Epidermal melanocyte (primary cell): ENCODE results near the gene DACT3.

ENCODE experiments used
- DNase-seq: peaks from one replicate; pipeline ENCODE4 v3.0.0; 2011; ENCODE audit warnings: low spot score; ENCODE audit not compliant: insufficient read length

DACT3 gene

GRCh38 chr19:46611776-46612175 lies 49.2 kb downstream of the DACT3 start:
- DNase-seq, result no peak

DNA sequence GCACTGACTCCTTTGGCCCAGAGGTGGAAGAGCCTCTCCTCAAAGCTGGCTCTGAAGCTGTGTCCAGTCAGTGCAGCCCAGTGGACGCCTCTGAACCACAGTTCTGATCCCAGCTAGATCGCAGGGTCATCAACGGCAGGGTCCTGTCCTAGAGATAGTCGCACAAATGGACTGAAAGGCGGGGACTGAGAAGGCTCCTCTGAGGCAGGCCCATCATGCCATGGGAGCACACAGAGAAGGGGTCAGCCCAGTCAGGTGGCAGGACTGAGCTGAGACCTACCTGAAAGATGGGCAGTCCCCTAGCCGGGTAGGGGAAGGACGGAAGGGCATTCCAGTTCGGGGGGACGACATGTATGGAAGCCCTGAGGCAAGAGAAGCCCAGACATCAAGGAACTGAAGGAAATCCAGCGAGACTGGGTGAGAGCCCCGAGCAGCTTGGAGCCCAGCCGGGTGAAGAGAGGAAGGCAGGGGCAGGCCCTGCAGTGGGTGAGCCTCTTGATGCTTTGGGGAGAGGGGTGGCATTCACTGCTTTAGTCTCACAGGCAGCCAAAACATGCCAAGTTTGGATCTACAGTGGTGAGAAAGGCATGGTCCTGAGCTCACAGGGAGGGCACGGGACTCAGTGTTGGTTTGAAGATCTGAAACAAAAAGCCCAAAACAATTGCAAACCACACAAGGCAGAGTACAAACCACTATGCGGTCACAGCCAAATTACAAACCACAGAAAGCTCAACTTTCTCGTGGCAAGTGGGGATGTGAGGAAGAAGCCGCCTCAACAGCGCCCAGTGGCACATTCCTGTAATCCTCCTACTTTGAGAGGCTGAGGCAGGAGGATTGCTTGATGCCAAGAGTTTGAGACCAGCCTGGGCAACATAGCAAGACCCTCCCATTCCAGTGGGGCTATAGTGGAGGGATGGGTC lies 49.9 kb downstream of the DACT3 start:
- peak; percentile 50 for DNase-seq

GRCh38 chr19:46610413-46610775 lies 50.6 kb downstream of the DACT3 start:
- DNase-seq, result no peak

DNA sequence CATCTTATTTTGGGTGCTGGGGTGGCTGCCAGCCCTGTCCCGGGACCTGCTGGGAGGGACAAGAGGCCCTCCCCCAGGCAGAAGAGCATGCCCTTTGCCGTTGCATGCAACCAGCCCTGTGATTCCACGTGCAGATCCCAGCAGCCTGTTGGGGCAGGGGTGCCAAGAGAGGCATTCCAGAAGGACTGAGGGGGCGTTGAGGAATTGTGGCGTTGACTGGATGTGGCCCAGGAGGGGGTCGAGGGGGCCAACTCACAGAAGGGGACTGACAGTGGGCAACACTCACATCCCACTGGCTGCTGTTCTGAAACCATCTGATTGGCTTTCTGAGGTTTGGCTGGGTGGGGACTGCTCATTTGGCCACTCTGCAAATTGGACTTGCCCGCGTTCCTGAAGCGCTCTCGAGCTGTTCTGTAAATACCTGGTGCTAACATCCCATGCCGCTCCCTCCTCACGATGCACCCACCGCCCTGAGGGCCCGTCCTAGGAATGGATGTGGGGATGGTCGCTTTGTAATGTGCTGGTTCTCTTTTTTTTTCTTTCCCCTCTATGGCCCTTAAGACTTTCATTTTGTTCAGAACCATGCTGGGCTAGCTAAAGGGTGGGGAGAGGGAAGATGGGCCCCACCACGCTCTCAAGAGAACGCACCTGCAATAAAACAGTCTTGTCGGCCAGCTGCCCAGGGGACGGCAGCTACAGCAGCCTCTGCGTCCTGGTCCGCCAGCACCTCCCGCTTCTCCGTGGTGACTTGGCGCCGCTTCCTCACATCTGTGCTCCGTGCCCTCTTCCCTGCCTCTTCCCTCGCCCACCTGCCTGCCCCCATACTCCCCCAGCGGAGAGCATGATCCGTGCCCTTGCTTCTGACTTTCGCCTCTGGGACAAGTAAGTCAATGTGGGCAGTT lies 51.2 kb downstream of the DACT3 start:
- no peak for DNase-seq

DNA sequence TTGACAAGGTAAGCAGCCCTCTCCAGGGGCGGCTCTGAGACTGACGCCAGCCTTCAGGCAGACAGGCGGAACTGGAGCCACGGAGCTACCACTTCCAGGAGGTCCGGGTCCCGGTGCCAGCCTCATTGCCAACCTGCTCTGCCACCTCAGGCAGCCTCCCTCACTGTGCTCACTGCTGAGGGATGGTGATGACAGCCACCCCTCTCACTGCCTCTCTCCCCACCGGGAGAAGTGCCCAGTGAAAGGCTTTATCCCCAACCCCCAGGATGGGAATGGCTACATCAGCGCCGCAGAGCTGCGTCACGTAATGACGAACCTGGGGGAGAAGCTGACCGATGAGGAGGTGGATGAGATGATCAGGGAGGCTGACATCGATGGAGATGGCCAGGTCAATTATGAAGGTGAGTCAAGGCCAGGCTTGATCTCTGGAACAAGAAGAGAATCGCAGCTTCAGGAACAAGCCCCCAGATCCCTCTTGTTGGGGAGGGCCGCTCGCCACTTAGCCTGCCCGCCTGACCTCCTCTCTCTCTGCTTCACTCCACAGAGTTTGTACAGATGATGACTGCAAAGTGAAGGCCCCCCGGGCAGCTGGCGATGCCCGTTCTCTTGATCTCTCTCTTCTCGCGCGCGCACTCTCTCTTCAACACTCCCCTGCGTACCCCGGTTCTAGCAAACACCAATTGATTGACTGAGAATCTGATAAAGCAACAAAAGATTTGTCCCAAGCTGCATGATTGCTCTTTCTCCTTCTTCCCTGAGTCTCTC lies 52.2 kb downstream of the DACT3 start:
- DNase-seq, result no peak

DNA sequence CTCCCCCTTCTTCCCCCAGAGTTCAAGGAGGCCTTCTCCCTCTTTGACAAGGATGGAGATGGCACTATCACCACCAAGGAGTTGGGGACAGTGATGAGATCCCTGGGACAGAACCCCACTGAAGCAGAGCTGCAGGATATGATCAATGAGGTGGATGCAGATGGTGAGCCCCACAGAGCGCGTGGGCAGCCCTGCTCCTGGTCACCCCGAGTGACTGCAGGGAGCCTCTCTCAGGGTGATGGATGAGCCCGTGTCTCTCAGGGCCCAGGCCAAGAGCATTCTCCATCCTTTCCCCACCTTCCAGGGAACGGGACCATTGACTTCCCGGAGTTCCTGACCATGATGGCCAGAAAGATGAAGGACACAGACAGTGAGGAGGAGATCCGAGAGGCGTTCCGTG lies 52.8 kb downstream of the DACT3 start:
- DNase-seq, result no peak

- no peak for DNase-seq
Observed at GRCh38 chr19:46607448-46607841, 53.5 kb downstream of the DACT3 start.

DNA sequence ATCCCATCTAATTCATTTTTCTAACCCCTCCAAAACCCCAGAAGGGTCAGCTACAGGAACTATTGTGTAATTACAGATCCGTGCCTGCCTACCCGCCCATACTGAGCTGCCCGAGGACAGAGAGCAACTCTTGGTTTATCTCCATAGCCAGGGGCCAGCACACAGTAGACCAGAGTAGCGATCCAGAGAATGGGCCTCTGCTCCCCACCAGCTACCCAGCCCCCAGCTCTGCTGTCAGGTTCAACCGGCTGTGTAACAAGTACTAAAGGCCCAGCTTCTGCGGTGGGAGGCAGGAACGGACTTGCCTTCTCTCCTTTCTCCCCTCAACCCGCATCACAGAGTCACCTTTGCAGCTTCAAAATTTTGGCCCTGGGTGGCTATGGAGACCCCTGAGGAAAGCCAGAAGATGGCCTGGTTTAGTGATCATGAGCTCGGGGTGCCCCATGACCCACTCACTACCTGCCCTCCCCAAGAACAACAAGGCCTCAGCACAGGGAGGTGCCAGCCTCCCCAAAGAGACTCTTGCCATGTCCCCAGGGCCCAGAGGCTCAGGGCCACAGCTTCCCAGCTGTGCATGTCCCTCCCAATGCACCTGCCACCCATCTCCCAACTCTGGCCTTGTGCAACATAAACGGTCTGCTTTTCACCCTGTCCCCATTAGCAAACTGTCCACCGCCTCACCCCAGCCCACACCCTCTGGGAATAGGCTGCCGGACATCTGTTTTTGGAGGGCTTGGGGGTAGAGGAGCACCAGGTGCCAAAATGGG lies 54.1 kb downstream of the DACT3 start:
- DNase-seq, result no peak

DNA sequence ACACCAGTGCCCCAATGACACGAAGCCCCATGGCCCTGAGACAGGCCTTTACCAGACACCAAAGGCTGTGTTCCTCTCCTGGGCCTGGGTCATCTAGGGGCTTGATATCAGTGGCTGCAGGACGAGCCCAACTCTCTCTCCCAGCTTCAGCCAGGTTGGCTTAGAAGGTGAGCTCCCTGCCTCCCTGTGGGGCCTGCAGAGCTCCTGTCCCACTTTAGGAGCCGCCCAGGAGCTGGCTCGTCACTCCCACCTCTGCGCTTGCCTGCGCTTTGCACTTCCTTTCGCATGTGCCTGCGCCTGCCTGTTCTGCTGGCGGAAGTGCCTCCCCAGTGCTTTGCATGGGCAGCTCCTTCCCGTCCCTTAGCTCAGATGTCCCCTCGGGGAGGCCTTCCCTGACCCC lies 55.0 kb downstream of the DACT3 start:
- DNase-seq, result no peak

DNA sequence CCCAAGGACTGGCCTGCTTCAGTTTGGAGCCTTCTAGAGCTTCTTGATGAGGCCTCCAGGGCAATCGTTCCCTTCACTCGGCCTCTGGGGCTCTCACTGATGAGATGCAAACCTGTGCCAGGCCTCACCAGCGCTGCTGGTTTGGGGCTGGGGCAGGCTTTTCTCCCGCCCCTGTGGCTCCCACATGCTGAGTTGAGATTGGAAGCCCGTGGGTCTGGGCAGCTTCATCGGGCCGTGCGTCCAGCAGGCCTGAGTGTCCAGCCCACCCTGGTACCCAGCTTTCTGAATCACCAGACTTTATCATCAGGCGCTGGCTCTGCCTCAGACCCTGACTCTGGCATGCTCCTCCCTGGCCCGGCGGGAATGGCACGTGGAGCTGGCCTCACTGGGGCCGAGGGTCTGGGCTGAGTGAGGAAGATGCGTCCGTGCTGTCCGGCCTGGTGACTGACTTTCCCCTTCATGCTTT lies 55.6 kb downstream of the DACT3 start:
- no peak for DNase-seq

DNA sequence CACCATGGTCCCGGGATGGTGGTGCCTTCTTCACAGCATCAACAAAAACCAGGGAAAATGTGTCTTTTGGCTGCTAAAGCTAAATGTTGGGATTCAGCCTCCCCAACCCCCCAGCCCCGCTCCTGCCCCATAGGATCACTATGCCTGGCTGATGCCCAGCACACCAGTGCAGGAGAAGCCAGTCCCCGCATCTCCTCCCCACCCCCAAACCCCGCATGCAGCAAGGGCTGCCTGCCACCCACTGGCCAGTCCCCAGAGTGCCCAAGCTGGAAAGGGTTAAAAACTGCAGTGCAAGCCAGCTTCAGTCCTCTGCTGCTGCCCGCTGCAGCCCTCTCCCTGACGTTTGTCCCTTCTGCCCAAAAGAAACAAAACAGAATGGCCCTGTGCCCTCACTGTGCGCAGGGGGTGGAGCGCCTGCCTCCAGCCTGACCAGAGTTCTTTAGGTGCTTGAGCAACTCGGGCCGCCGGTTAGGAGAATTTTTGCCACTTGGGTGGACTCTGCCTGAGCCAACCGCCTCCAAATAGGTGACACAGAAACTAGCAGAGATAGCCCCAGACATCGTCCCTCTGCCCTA lies 56.1 kb downstream of the DACT3 start:
- DNase-seq, result no peak

- no peak for DNase-seq
Observed at GRCh38 chr19:46603752-46604231, 57.2 kb downstream of the DACT3 start.

DNA sequence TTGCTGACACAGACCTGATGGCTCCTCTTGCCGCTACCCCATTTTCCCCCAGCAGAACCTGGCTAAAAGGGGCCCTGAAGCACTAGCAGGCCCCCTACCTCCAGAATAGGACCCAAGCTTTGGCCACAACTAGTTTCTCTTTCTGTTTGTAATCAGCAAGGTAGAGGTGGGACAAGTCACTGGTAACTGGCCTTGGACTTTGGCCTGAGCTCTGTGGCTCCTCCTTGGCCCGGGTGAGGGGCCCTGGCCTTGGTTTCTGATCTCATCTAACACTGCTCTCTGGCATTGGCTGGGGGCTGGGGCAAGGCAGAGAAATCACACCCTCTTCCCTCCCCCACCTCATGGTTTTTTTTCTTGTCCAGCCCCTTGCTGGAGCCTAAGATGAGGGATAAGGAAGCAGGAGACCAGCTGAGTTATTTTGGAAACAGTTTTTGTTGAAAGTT lies 57.8 kb downstream of the DACT3 start:
- no peak for DNase-seq

DNA sequence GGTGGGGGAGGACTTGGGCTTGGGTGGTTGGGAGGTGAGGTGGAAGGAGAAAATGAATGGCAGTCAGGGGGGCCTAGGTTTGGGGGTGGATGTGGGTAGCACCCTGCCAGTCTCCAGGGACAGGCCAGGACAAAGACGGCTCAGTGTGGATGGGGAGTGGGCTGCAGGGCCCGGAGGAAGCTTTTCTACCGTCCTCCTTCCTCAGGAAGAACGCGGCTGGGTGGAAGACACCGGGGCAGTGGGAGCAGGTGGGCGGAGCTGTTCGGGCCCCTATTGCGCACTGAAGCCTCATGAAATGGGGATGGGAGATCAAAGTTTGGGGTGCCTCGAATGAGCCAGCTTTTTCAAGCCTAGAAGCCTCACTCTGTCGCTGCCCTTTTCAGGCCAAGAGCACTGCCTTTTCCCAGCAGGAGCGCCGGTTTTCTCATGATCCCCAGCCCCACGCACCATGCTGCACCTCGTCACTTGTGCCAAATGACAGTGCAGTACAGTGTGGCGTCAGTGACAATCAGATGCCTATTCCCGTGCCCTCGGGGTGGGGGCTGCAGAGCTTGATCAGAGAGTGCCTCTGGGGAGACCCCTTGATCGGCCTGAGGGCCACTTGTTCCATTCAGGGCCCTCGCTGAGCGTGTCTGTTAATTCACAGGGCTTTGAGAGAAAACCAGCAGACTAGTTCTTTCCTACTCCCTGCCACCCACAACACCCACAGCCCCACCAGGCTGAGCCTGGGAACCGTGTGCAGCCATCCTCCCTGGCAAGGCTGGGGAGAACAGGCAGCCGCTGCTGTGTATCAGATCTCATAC lies 58.4 kb downstream of the DACT3 start:
- DNase-seq, result no peak

GRCh38 chr19:46601318-46602224 lies 59.4 kb downstream of the DACT3 start, which contains the start of gene CALM3:
Gene CALM3, plus strand, starts transcription at chr19:46601330. Its CDS starts 105 bp downstream, at chr19:46601435.
- no peak for DNase-seq

GRCh38 chr19:46600384-46601317 lies 60.3 kb downstream of the DACT3 start:
- peak; percentile 88 for DNase-seq
